ENCODE results near the gene EIF4E. TPM values are rescaled to one million over a fixed set of nuclear protein-coding genes. Genes with fewer than 3 reads are reported as not detected.
"Not testable (repeated sequence)": the region's sequence is repeated elsewhere in the genome, so short reads cannot be mapped to it uniquely, and the experiment has no call there.

The EIF4E gene
- total RNA-seq, 1 donor from 2014 or later = 65.3 TPM

DNA sequence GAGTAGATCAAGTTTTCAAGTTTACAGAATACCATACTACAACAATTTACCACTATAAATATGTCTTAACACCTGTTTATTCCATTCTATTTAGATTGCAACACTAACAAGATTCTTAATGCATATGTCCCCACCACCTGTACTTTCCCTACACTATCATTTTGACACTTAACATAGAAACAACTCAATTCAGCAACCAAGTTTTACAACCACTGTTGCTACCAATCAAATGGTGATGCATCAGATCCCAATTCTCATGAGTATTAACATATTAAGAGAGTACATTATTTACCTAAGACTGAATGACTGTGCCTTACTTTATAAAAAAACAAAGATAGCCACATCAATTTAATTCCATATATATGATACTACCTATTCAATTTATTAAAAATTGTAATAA is 49.4 kb downstream of the EIF4E start:
- no peak for DNase-seq (ENCODE audit: low spot score)

DNA sequence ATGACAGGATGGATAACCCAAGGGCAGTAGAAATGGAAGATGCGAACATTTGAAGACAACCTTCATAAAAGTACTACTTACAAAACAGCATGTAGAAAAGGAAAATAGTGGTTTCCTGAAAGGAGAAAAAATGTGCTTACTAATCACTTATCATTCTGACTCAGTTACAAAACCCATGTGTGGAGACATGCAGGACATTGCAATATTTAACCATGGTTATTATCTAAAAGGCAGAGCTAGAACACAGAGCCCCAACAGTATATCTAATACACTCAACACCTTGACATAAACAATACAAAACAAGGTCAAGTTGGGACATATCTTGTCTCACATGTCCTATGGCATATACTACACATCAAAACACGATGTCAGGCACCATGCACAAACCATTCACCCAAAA is 55.9 kb downstream of the EIF4E start:
- DNase-seq (ENCODE audit: low spot score) = no peak

DNA sequence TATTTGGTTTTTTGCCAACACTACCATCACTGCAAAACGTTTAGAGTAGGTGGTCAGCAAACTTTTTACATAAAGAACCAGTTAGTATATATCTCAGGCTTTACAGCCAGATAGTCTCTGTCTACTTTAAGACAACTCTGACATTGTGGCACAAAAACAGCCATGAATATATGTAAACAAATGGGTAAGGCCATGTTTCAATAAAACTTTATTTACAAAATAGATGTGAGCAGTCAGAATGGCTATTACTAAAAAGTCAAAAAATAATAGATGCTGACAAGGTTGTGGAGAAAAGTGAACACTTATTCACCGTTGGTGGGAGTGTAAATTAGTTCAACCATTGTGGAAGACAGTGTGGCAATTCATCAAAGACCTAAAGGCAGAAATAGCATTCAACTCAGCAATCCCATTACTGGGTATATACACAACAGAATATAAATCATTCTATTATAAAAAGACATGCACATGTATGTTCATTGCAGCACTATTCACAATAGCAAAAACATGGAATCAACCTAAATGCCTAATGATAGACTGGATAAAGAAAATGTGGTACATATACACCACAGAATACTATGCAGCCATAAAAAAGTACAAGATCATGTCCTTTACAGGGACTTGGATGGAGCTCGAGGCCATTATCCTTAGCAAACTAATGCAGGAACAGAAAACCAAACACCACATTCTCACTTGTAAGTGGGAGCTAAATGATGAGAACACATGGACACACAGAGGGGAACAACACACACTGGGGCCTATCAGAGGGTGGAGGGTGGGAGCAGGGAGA is 56.6 kb downstream of the EIF4E start:
- DNase-seq (ENCODE audit: low spot score) = not testable (repeated sequence)

DNA sequence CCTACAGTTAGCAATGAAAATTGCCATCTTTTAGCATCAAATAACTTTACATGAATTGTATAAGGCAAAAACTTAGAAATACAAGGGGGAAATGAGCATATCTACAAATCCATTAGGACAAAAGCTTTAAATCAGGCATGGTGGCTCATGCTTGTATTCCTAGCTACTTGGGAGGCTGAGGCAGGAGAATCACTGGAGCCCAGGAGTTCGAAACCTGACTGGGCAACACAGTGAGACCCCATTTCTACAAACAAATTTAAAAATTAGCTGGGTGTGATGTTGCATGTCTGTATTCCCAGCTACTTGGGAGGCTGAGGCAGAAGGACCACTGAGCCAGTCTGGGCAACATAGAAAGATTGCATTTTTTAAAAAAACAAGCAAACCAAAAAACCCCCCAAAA is 61.3 kb downstream of the EIF4E start:
- no peak for DNase-seq (ENCODE audit: low spot score)

DNA sequence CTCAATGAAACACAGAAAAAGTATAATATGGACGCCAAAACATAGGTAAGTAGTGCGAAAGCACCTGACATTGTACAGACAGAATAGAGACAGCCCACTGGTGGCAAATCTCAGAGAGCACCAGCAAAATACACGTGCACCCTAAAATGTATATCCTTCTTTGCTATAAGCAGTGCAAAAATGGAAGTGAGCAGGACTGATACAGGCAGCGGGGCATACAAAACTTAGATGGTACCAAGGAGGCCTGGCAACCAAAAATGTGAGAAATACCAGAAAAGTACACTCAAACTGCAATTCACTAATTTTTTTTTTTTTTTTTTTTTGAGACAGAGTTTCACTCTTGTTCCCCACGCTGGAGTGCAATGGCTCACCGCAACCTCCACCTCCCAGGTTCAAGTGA is 63.9 kb downstream of the EIF4E start:
- DNase-seq (ENCODE audit: low spot score) = no peak

DNA sequence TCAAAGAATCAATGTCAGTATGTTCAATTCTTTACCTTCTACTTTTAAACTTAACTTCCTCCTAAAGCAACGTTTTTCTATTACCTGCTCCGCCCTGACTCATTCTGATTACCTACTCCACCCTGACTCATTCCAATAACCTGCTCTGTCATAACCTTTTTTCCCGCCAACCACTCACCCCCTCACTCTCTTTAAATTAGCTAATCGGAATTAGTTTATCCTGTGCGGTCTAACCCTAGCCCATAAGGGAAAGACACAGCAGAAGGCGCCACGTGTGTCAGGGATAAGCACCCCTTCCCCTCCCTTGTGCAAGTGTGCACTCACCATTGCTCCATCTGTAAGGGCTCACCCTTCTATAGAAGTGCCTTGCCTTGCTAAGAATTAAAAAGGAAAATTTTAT is 64.4 kb downstream of the EIF4E start:
- DNase-seq (ENCODE audit: low spot score) = no peak

DNA sequence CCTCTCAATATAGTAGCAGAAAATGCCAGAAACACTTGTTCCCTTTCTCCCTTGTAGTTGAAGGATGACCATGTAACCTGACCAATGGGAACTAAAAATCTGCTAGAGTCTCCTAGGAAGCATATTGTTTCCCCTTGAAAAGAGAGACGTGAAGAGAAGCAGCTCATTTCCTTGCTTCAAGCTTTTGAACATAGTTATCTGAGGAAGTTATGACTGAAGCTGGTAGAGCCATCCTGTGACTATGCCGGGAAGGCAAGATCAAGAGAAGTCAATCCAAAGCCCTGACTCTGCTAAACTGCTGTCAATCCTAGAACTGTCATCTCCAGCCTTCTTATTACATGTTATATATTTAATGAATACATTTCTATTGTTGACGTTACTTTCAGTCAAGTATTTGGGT is 66.6 kb downstream of the EIF4E start:
- no peak for DNase-seq (ENCODE audit: low spot score)

DNA sequence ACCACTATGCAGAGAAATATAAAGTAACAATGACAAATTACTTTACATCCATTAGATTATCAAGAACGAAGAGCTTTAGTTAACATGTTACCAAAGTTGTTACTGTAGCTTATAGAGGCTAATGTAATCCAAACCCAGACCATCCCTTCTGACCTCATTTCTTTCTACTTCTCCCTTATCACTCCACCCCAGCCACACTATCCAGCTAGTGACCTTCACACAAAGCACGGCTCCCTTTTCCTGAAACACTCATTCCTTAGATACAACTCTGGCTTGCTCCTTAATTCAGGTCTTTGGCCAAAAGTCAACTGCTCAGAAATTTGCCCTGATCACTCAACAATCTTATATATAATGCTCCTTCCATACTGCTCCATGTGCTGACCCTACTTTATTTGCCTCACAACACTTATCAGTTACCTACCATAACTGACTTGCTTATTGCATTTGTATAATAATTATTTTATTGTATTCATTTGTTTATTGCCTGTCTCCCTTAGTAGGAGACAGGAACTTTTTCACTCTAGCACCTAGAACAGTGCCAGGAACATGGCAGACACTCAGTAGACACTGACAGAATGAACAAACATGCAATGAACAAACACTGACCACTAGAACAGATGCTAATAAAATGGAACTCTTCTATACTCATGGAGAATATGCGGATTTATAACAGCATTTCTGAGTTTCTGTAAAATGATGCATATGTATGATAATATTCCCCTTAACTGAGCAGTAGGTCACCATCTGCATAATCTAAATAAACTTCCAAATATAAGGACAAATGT is 67.6 kb downstream of the EIF4E start:
- DNase-seq (ENCODE audit: low spot score) = no peak

DNA sequence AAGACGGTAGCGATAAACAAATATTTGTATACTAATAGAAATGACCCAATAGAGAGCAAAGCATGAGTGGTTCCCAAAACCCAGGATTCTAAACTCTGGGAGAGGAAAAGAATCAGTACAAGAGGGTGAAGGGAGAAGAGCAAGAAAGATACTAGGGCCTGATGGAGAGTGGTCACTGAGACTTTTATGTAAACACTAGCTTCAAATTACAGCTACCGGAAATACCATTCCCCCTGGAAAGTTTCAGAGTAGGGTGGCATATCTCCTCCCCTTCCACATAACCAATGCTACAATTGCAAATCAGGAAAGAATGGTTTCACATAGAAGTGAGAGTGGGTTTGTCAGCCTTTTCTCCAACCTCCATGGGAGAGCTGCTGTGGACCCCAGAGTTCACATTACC is 77.1 kb downstream of the EIF4E start:
- no peak for DNase-seq (ENCODE audit: low spot score)

DNA sequence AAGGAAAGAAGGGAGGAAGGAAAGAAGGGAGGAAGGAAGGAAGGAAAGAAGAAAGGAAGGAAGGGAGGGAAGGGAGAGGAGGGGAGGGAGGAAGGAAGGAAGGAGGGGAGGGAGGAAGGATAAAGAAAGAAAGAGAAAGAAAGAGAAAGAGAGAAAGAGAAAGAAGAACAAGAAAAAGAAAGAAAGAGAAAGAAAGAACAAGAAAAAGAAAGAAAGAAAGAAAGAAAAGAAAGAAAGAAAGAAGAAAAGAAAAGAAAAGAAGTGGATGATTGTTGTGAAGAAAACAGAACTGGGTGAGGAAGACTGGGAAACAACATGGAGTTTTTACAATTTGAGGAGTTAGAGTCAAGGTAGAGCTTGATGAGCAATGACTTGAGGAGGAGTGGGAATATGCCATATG is 78.0 kb downstream of the EIF4E start:
- no peak for DNase-seq (ENCODE audit: low spot score)

DNA sequence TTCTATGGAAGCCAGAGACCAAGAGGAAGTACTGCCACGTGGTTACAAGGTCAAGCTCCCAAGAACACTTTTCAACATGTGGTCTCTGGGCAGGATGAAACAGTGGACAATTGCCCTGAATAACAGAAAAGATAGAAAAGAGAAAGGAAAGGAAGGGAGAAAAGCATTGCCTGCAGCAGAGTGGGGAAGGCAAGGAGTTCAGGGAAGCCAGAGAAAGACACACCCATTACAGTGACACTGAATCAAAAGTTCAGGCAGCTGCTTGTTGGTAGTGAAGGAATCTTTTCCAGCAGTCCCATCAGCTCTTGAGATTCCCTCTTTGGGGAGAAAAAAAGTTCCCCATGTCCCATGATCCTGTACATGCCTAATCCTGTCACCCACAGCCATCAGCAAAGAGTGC is 80.5 kb downstream of the EIF4E start:
- no peak for DNase-seq (ENCODE audit: low spot score)

DNA sequence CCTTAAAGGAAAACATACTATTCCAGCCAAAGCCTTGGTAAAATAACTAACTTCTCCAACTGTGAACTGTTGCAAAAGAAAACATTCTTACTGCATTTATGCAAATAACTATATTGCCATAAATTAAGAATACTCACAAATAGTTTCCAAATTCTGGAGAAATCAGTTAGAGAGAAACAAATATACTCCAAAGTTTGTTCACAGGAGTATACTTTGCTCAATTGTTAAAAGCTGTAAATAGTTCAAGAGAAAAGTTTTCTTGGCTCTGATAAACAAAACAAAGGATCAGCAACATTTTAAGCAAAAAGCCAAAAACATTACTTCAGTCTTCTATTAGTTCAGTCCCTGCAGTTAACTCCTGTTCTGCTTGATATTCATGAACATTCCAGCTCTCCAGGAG is 83.0 kb downstream of the EIF4E start:
- DNase-seq (ENCODE audit: low spot score) = no peak

DNA sequence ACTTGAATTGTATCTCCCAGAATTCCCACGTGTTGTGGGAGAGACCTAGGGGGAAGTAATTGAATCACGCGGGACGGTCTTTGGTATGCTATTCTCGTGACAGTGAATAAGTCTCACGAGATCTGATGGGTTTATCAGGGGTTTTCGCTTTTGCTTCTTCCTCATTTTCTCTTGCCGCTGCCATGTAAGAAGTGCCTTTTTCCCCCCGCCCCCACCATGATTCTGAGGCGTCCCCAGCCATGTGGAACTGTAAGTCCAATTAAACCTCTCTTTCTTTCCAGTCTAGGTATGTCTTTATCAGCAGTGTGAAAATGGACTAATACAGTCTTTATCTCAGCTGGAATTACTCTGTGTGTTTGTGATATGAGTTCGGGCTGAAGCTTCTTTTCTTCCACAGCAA is 86.0 kb downstream of the EIF4E start:
- not testable (repeated sequence) for DNase-seq (ENCODE audit: low spot score)

DNA sequence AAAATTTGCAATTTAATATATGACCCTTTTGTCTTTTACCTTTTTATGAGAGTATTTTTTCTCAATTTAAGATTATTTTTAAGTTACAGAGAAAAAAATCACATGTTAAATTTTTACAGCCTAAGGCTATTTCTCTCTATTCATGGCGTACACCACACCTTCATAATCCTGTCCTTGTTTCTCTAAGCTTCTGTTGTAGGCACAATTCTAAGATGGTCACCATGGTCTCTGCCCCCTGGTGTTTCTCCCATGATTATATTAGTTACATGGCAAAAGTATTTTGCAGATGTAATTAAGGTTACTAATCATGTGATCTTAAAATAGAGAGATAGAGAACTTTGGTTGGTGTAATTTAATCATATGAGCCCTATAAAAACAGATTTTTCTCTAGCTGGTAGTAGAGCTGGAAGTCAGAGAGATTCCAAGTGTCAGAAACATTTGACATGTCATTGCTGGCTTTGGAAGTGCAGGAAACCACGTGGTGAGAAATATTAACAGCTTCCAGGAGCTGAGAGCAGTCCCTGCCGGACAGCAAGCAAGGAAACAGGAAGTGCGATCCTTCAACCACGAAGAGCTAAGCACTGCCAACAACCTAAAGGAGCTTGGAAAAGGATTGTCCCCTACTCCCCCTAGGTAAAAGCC is 89.8 kb downstream of the EIF4E start:
- no peak for DNase-seq (ENCODE audit: low spot score)

DNA sequence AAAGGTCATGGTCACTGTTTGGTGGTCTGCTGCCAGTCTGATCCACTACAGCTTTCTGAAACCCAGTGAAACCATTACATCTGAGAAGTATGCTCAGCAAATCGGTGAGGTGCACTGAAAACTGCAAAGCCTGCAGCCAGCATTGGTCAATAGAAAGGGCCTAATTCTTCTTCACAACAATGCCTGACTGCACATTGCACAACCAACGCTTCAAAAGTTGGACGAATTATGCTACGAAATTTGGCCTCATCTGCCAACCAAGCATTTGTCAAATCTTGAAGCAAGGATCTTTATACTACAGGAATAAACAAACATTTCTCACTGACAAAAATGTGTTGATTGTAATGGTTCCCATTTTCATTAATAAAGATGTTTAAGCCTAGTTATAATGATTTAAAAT is 90.4 kb downstream of the EIF4E start:
- no peak for DNase-seq (ENCODE audit: low spot score)

DNA sequence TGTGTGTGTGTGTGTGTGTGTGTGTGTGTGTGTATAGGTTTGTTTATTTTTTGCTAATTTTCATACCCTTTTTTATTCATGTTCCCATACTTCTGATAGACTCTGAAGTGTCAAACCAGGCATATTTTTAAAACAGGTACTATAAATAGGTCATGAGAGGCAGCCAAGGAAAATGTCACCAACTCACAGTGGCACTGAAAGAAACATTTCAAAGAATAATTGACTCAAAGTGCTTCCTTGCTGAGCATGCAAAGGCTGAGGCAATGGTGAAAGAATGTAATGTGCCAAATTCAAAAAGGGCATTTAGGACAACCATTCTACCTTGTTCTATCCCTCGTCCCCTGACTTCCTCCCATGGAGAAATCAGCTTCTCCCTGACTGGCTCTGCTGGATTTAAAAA is 95.5 kb downstream of the EIF4E start:
- DNase-seq (ENCODE audit: low spot score) = no peak

DNA sequence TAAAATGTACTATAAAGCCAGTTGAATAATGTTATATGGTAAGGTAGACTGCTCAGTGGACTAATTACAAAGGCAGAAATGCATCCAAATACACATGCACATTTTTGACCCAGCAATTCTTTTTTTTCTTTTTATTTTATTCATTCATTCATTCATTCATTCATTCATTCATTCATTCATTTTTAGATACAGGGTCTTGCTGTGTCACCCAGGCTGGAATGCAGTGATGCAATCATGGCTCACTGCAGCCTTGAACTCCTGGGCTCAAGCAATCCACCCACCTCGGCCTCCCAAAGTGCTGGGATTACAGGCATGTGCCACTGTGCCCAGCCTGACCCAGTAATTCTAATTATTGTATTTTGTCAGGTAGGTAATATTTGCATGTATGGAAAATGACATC is 97.9 kb downstream of the EIF4E start:
- not testable (repeated sequence) for DNase-seq (ENCODE audit: low spot score)

Other genes starting within 250 kb of the EIF4E start
- gene METAP1, start 66.6 kb upstream of the EIF4E start, total RNA-seq = 39.7 TPM
- gene ADH5, start 159.7 kb upstream of the EIF4E start, total RNA-seq = 130 TPM
- 1.2 TPM for gene ADH4, start 215.2 kb upstream of the EIF4E start, total RNA-seq

All from mucosa of gallbladder (tissue), 1 donor.